Measurements from ENCODE around the gene PRIMA1.

The PRIMA1 gene

DNA sequence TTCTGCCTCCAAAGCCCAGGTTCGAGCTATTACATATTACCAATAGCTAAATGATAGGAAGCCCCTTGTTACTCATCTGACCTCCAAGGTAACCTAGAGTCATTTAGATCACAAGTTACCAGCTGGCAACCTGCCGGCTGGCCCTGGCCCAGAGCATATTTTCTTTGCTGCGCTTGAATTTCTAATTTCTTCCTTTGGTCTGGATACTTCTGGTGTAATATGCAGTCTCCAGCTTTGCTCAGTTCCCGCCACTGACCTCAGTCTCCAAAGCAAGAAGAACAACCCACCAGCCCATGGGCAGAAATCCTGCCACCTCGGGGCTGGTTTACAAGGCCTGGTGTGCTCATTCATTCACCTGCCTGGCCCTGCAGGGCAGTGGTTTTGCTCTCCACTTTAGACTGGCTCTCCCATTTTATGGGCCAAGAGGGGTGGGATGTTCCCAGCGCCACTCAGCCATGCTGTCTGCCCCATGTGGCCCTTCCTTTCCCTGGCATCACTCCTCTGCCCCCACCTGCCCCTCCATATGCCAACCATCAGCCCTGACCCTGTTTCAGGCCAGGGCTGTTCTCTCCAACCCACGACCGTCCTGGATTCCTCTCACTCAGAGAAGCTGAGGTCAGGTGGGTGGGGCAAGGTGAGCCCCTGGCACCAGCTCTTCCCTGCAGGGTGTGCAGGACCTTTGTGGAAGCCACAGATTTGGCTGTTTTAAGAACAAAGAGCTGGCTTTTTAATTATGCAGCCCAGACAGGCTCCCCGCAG lies 76.0 kb downstream of the PRIMA1 start:
- peak; percentile 25 for DNase-seq (ENCODE audit: low spot score)

DNA sequence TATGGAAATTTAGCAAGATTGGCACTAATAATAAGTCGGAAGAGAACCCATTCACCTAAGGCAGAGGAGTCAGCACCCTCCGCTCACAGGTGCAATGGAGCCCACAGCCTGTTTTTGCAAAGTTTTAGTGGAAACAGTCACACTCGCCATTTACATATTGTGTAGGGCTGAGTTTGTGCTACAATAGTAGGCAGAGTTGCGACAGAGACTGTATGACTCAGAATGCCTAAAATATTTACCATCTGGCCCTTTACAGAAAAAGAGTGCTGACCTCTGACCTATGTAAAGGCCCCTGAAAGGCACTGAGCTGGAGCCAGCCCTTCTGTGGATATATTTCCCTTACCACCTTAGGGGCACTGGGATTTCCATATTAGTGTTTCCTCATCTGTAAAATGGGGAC lies 79.0 kb downstream of the PRIMA1 start:
- DNase-seq (ENCODE audit: low spot score), result no peak

DNA sequence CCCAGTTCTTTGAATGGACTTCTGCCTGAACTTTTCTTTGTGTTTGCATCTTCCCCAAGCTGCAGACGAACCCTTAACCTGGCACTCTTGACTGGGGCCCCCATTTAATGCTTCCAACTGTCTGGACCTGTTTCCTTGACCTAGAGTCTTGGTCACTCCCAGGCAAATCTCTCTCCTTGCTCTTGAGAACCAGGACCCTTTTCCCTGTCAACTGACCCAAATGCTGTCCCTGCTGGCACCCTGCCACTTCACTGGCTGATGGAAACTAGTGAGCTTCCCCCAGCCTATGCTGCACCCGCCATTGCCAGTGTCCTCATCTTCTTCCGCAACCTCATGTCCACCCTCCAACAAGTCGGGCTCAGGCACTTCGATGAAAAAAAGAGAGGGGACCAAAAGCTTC lies 79.5 kb downstream of the PRIMA1 start:
- DNase-seq (ENCODE audit: low spot score), result no peak

DNA sequence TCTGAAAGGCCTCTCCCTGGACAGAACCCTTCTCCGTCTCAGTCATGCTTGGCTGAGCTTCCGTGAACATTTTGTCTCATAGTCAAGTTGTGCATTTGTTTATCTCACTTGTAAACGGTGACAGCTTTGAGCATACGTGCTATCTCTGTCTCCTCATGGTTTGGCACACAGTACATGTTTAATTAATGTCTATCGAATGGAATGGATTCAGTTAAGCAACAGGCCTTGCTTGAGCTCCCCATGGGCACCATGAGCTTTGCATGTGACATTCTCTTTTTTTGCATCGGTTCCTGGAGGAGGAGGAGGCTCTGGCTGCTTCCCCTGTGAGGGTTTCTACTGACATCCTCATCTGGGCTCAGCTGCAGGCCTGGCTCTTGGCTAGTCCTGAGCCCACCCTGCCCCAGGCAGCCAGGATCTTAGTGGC lies 80.0 kb downstream of the PRIMA1 start:
- DNase-seq (ENCODE audit: low spot score), result no peak

DNA sequence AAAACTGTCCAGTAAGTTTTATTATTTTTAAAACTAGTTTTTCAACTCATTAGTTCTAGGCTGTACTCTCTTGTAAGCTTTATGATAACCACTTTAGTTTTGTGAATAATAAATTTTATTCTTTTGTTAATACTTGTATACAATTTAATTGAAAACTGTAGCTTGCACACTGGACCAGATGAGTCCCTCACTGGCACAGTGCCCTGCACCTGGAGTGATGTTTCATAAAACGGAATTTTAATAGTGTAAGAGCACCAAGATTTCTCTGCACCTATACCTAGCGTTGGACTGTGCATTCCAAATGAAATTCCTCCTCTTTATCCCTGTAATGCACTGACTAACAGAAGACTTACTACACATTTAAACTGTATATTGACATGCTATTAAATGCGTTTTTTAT lies 80.8 kb downstream of the PRIMA1 start:
- DNase-seq (ENCODE audit: low spot score), result no peak

DNA sequence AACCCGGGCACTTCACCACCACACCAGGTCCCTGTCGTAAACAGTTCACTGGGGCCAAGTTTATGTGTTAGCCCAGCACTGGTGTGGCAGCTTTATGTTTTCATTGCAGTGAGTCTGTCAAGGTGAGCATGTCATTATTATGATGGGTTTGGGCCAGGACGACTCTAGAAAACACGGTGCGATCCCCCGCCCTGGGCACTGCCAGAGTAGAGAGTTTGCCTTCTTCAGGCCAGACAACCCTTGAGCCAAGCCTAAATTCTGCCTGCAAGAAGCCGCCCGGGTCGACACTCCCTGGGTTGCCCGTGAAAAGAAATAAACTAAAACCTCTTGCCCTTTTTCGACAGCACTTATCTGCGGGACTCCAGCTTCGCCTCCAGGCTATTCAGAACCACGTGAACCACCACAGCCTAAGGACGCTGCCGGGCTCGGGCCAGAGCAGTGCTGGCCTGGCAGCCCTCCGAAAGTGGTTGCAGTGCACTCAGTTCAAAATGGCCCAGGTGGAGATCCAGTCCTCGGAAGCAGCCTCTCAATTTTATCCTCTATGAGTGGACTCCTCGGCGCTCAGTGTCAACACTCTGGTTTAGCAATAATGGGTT lies 81.8 kb downstream of the PRIMA1 start:
- no peak for DNase-seq (ENCODE audit: low spot score)

DNA sequence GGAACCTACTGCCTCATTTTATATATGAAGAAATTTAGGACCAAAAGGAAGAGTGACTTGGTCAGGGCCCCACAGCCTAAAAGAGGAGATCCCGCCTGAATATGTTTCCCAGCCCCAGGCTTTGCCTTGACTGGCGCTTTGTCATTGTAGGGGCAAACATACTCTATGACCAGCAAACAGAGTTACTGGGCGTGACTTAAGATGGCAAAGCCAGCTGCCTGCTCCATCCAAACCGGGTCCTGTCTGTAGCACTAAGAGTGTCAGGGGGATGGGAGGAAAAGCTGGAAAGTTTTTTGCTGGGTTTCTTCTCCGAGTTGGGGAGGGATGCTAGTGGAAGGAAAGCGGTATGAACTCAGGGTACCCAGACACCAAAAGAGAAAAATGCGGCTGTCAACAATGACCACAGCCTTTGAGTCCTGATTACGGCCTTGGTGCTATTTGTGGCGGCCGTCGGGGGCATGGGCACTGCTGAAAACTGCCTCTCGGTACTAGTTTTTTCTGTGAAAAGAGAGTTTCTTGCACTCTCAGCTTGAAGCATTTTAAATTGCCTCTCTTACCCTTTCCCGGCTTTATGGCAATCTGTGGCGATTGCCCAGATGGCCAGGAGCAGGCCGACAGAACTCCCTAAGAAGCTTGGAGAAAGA lies 82.7 kb downstream of the PRIMA1 start:
- no peak for DNase-seq (ENCODE audit: low spot score)

DNA sequence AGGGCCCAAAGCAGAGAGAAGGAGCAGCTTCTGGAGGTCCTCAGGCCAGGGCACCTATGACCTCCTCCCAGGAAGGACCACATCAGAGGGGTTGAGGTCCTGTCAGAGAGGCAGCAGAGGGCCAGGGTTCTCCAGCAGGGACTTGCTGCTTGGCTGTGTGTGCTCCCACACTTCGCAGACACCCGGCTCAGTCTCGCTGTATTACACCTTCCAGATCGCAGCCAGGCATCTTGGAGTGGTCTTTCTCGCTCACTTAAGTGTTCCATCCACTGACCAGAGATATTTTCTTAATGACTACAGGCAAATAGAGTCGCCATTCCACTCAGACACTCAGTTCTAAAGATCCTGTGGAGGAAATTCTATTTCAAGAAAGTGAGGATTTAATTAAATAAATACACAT lies 84.3 kb downstream of the PRIMA1 start:
- no peak for DNase-seq (ENCODE audit: low spot score)

DNA sequence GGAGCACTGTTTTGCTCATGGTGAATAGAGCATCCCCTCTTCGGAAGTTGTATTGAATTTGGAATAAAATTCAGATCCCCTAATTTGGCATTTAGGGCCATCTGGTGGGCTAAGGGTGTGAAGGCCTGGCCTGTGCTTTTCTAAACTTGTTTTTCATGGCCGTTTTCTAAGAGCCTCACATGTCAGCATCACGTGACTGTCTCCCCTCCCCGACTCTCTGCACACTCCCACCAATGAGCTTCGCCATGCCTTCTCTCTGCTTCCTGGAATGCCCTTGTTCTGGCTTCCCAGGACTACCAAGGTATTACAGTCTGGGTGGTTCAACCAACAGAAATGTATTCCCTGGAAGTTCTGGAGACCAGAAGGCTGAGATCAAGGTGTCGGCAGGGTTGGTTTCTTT lies 85.3 kb downstream of the PRIMA1 start:
- DNase-seq (ENCODE audit: low spot score), result no peak

DNA sequence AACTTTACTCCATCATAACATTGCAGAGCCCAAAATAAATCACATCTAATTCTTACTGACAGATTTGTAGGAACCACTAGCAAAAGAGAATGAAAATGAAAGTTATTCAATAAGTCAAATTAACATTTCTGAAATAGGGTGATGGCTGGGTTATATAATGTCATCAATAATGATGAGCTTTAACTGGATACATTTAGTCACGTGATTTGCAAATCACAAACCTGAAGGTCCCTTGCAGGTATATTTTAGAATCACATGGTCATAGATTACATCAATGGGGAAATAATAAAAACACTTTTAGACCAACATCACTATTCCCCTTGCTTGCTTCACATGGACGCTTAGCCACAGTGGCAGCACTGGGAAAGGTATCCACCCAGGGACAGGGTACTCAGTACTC lies 86.7 kb downstream of the PRIMA1 start:
- DNase-seq (ENCODE audit: low spot score), result no peak

DNA sequence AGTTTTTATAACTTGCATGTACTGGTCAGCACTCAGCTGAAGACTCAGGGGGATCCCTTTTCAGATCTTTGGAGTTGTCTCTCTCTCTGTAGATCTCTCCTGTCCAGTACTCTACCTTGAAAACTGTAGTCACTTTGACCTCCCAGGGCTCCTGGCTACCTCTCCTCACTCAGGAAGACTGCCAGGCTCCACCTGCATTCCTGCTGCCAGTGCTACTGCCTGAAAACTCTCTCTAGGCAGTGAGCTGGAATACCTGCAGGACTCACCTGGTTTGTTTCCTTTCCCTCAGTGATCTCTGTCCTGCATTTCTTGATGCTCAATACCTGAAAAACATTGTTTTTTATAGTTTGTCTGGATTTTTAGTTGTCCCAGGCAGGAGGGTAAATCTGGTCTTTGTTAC lies 87.4 kb downstream of the PRIMA1 start:
- DNase-seq (ENCODE audit: low spot score), result no peak

DNA sequence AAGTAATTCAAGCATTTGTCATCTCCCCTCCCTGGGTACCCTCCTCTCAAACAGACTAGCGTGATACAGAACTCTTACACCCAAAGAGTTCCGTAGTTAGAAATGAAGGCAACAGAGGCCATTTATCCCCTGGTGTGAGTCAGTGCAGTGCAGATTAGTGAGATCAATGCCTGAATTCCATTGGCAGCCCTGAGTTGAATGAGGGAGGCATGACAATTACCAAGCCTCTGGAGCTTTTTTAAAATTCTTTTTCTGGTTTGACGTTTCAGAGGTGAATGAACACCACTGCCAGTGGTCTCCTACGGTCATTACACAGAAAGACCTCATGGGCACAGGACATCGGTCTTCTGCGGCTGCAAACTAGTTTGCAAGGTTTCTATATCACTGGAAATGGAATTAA lies 94.4 kb downstream of the PRIMA1 start:
- no peak for DNase-seq (ENCODE audit: low spot score)

DNA sequence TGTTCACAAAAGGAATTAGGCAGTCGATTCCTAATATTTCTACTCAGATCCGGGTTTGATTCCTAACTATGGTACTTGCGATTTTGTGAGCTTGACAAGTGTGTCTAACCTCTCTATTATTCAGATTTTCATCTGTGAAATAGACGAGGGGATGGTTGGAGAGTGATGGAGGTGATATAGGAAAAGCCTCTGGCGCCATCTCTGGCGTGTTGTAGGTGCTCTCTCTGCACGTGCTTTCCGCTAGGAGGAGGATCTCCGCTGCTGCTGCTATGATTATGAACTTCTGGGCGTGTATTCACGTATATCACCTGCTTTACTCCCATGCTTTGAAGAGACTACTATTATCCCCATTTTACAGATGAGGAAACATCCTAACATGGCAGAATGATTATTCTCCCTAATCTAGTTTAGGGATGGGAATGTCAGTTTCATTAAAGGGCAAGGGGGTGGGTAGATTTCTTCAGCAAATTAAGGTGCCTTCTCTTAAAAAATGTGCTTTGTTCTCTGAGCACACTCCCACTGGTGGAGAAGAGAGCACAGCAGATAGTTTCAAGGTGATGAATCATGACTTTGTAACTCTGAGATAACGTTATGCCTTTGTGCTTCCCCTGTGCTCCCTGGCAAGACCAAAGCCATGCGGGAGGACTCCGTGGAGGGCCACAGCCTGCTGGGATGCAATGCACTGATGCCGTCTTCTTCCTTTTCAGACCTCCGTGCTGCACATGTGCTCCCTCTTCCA lies 97.1 kb downstream of the PRIMA1 start:
- no peak for DNase-seq (ENCODE audit: low spot score)

DNA sequence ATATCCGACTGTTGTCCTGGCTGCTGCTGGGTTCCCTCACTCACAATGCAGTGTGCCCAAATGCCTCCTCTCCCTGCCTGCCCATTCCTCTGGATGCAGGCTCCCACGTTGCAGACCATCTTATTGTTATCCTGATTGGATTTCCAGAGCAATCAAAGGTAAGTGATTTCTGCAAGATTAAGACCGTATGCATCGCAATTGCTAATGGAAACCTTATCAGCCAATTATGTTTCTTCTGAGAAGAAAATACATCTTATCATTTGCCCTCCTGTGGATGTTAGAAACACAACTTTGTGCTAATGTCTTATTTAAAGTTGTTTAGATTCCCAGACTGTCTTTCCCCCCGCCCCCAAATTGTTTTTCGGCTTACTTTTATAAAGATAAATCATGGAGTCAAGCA lies 98.1 kb downstream of the PRIMA1 start:
- DNase-seq (ENCODE audit: low spot score), result no peak

DNA sequence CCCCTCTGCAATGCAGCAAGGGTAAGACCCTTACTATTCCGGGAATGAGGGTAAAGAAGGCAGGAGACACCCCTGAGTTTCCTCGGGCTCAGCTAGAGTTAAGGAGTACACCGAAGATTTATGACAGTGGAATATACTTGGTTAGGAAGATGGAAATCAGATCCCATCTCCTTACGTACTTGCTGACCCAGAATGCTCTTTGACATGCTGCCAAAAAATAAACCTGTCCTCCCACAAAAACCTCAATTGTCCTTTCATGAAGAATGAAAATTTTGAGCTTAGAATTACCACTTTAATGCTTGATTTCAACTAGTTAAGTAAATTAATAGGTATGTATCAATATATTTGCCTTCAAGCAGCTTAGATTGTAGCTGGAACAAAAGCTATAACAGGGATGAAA lies 99.5 kb downstream of the PRIMA1 start:
- DNase-seq (ENCODE audit: low spot score), result no peak

DNA sequence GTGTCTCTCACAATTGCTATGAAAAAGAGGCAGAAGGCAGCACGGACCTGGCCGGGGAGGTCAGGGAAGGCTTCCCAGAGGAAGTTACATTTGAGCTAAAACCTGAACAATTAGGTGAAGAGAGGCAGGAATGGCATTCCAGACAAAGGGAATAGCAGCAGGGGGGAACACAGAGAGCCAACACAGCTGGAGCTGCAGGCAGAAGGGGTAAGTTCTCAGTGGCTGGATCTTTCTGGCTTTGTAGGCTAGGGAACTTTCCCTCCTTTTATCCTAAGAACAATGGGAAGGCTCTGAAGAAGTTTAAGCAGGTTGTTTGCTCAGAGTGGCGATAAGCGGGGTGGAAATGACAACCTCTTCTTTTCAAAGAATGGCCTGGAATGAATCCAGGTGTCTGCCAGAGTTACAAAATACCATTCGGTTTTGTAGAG lies 100.0 kb downstream of the PRIMA1 start:
- DNase-seq (ENCODE audit: low spot score), result no peak

DNA sequence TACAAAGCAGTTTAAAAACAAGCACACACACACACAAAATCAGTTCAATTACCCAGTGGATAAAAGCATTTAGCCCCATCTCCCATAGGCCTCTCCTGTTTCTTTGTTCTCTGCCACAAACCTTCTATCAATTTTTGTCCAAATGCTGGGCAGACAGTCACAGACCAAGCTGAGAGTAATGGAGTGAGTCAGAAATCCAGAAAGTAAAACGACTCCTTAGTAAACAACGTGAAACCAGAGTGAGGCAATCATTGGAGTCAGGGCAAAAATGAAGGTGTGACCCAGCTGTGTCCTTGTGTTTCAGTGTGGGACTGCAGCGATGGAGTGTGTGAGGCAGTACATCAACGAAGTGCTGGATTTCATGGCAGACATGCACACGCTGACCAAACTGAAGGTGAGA lies 102.0 kb downstream of the PRIMA1 start:
- DNase-seq (ENCODE audit: low spot score), result peak; percentile 3

DNA sequence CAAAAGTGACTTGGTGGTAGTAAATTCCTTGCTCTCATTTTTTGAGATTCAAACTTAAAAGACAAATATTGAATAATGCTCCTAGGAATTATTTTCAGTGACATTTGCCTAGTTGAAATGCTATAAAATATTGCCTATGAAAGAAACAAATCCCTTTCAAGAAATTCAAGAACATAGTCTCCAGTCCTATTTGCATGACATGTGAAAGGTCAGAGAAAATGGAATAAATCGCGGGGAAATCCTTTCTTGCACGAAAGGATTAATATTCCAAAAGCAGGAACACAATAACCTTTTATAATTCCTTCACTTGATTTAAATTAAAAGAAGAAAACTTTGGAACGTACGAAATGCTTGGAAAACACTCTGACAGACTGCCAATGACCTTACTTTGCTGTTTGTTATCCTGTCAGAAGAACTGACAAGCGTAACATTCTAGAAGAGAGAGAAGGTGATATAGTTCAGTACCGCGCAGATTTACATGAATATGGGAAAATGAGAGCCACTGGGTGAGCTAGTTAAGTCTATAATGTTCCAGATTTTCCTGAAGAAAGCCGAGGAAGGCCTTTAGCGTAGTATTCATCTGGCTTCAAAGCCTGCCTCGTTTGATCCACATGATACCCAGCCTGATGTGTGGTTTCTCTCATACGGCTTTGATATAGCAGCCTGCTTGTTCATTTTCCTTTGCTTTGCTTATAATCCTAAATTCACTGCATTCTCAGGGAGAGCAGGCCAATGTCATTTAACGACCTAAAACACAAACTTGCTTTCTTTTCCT lies 103.0 kb downstream of the PRIMA1 start:
- no peak for DNase-seq (ENCODE audit: low spot score)

DNA sequence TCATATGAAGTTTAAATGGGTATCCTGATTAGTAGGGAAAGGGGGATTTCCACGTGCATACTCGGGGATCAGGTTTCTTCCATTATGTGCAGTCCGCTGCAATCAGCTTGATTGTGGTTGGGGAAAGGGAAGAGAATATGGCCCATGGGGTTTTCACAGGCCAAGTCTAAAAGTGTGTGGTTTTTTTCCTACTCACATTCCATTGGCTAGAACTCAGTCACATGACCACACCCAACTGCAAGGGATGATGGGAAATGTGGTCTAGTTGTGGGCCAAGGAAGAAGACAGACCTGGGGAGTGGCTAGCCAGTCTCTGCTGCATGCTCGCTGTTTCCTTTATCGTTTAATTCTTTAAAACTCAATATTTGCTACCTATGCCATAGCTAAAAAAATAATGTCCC lies 105.1 kb downstream of the PRIMA1 start:
- DNase-seq (ENCODE audit: low spot score), result no peak

DNA sequence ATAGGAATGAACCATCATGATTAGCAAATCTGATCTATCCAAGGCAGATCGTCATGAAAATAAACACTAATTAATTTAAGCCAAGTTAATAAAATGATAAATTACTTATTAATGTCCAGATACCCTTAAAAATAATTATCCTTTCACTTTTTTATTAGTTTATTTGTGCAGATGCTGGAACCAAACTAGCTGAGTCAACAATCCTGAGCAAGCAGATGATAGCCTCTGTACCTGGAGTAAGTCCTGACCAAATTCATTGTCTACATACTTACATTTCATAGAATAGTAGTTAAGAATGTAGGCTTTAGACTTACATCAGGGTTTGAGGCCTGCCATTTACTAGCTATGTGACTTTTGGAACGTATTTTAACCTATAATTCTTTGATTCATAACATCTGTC lies 105.8 kb downstream of the PRIMA1 start:
- no peak for DNase-seq (ENCODE audit: low spot score)

DNA sequence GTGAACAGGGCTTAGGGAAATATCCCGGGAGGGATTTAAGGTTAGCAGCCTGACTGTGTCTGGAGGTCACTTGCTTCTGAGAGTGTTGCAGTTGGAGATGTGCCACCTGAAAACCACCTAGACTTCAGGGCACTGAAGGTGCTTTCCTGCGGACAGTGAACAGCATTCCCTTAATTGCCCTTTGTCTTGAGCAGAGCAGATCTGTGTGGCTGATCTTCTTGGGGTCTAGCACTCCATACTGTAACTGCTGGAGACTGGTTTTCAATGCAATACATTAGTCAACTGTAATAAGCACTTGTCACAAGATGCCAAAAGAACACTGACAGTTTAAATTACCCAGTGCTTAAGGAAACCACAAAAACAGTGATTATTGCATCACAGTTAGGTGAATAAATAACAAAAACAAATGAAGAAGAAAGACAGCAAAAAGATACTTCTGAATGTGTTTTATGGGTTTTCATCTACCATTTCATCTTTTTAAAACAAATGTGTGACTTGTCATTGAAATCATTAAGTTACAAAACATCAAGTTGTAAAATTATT lies 111.8 kb downstream of the PRIMA1 start:
- DNase-seq (ENCODE audit: low spot score), result no peak

DNA sequence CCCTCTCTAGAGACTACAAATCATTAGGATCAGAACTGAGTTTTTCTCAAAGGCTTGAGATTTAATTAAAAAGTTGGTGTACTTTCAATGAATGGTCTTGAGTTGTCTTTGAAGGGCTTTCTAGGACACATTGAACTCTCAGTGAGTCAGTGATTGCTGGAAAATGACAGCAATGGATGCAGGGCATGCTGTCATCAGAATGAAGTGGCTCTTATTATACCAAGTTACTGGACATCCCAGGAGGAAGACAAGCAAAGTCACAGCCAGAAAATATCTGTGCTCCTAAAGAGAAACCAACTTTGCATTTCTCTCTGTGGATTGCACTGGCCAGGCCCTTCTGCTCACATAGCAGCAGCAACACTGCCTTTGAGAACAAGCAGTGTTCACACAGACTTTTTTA lies 112.6 kb downstream of the PRIMA1 start:
- DNase-seq (ENCODE audit: low spot score), result no peak
